GM12878 (cell line): ENCODE results near the gene FSTL1.

ENCODE experiments used
- BHLHE40 ChIP-seq, 2 experiments: fragments of 450-650 bp in 1 of 2; IDR thresholded peaks; 2 replicates each; pipeline ENCODE4 v1.6.1; 2011 to 2017; ENCODE audit warnings: low read depth in 2 of 2, borderline replicate concordance in 1 of 2, improper control_type of control experiment in 1 of 2, low read length in 1 of 2, mild to moderate bottlenecking in 1 of 2
- CTCF ChIP-seq, 3 experiments: IDR thresholded peaks in 2 of 3; conservative IDR thresholded peaks in 1 of 3; 2 replicates each; pipeline ENCODE4 v1.5.1; 2011; ENCODE audit warnings: low read depth in 3 of 3, low read length in 3 of 3, mild to moderate bottlenecking in 3 of 3, control low read depth in 2 of 3, moderate library complexity in 2 of 3, inconsistent platforms in 1 of 3, mixed read lengths in 1 of 3; ENCODE audit not compliant: control insufficient read depth in 2 of 3, insufficient read depth in 1 of 3; ENCODE audit errors: extremely low read depth in 1 of 3
- IKZF1 ChIP-seq: fragments of 450-650 bp; conservative IDR thresholded peaks from 2 replicates; pipeline ENCODE4 v1.6.1; 2017; ENCODE audit warnings: antibody characterized with exemption, mild to moderate bottlenecking
- MAX ChIP-seq: IDR thresholded peaks from 2 replicates; pipeline ENCODE4 v1.6.1; 2012; ENCODE audit warnings: low read depth, low read length, improper control_type of control experiment
- POLR2AphosphoS5 ChIP-seq: IDR thresholded peaks from 2 replicates; pipeline ENCODE4 v1.6.1; 2011; ENCODE audit warnings: mild to moderate bottlenecking, low read length, inconsistent platforms
- REST ChIP-seq: IDR thresholded peaks from 2 replicates; pipeline ENCODE4 v1.6.1; 2012; ENCODE audit warnings: mild to moderate bottlenecking, low read depth, low read length
- RFX5 ChIP-seq: IDR thresholded peaks from 2 replicates; pipeline ENCODE4 v1.6.1; 2011; ENCODE audit warnings: low read depth, low read length, improper control_type of control experiment
- SIN3A ChIP-seq: IDR thresholded peaks from 2 replicates; pipeline ENCODE4 v1.6.1; 2012; ENCODE audit warnings: low read depth, low read length, improper control_type of control experiment
- SRF ChIP-seq, 2 experiments: IDR thresholded peaks; 2 replicates each; pipeline ENCODE4 v1.6.1; 2011; ENCODE audit warnings: low read depth in 2 of 2, low read length in 2 of 2, mild to moderate bottlenecking in 1 of 2, moderate library complexity in 1 of 2
- TCF7 ChIP-seq: IDR thresholded peaks from 2 replicates; pipeline ENCODE4 v1.6.1; 2014; ENCODE audit warnings: antibody characterized with exemption, borderline replicate concordance
- ZBTB33 ChIP-seq: fragments of 450-650 bp; IDR thresholded peaks from 2 replicates; pipeline ENCODE4 v1.6.1; 2017; ENCODE audit warnings: mild to moderate bottlenecking

GRCh38 chr3:120407508-120408287 is 43.1 kb downstream of the FSTL1 start:
- TF ChIP-seq RFX5 = no peak
- no peak for TF ChIP-seq REST
- TF ChIP-seq POLR2AphosphoS5 = no peak
- no peak for TF ChIP-seq IKZF1
- TF ChIP-seq BHLHE40 (IDR thresholded peaks at IDR 0.05; ENCODE audit: borderline replicate concordance in 1 of 2, low read depth in 2 of 2, low read length in 1 of 2) = no peak
- no peak for TF ChIP-seq CTCF (IDR thresholded peaks at IDR 0.05 in 2 of 3, conservative IDR thresholded peaks at IDR 0.05 in 1 of 3; ENCODE audit: control insufficient read depth in 2 of 3, extremely low read depth in 1 of 3, insufficient read depth in 1 of 3, low read depth in 3 of 3, low read length in 3 of 3)
- TF ChIP-seq ZBTB33 = no peak
- TF ChIP-seq SRF (IDR thresholded peaks at IDR 0.05; ENCODE audit: low read depth in 2 of 2, low read length in 2 of 2) = no peak
- no peak for TF ChIP-seq MAX
- TF ChIP-seq TCF7 = no peak
- no peak for TF ChIP-seq SIN3A
